Right lobe of liver (tissue), 4 donors: ENCODE measurements around the gene CDK5.

ENCODE experiments used
- POLR2A ChIP-seq: fragments of 450-650 bp; IDR thresholded peaks from one replicate; pipeline ENCODE4 v1.6.1; 2017; ENCODE audit warnings: antibody characterized with exemption, mild to moderate bottlenecking
- TF ChIP-seq, protein P1 (sequence below), 4 donors: fragments of 200-600 bp in 3 of 4; fragments of 450-650 bp in 1 of 4; IDR thresholded peaks; one replicate each; pipeline versions ENCODE4 v1.5.1 to v1.8.0; 2016 to 2022; ENCODE audit warnings: antibody characterized with exemption in 4 of 4, mild to moderate bottlenecking in 2 of 4
- donor health status: DM: no; HTN: no; CAD: no.
- donor health status: DM: no; HTN: no; CAD: no.
- donor health status: DM: no; HTN: yes; CAD: no.

DNA sequence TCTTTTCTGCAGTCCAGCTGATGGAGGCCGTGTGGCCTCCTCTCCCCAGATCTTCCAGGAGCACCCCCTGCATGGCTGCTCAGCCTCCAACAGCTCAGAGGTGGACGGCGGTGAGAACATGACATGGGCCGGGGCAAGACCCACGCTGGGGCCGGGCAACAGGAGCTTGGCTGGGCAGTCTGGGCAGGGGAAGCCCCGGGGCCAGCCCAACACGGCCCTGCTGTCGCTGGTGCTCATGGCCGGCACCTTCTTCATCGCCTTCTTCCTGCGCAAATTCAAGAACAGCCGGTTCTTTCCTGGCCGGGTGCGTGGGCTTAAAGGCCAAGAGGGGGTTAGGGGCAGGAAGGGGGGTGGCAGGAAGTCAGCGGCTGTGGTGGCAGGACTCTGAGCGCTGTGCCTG, 16.3 kb upstream of the CDK5 start:
- TF ChIP-seq, protein P1, sequence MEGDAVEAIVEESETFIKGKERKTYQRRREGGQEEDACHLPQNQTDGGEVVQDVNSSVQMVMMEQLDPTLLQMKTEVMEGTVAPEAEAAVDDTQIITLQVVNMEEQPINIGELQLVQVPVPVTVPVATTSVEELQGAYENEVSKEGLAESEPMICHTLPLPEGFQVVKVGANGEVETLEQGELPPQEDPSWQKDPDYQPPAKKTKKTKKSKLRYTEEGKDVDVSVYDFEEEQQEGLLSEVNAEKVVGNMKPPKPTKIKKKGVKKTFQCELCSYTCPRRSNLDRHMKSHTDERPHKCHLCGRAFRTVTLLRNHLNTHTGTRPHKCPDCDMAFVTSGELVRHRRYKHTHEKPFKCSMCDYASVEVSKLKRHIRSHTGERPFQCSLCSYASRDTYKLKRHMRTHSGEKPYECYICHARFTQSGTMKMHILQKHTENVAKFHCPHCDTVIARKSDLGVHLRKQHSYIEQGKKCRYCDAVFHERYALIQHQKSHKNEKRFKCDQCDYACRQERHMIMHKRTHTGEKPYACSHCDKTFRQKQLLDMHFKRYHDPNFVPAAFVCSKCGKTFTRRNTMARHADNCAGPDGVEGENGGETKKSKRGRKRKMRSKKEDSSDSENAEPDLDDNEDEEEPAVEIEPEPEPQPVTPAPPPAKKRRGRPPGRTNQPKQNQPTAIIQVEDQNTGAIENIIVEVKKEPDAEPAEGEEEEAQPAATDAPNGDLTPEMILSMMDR (IDR thresholded peaks at IDR 0.05): no peak
- no peak for TF ChIP-seq POLR2A
